Medulla oblongata (tissue), 1 donor: ENCODE results near the gene CCT3.
"Not testable (repeated sequence)": the region's sequence is repeated elsewhere in the genome, so short reads cannot be mapped to it uniquely, and the experiment has no call there.

ENCODE experiments used
- DNase-seq: peaks from one replicate; pipeline ENCODE4 v3.0.0-alpha.2; 2015; ENCODE audit errors: extremely low spot score

CCT3 gene

DNA sequence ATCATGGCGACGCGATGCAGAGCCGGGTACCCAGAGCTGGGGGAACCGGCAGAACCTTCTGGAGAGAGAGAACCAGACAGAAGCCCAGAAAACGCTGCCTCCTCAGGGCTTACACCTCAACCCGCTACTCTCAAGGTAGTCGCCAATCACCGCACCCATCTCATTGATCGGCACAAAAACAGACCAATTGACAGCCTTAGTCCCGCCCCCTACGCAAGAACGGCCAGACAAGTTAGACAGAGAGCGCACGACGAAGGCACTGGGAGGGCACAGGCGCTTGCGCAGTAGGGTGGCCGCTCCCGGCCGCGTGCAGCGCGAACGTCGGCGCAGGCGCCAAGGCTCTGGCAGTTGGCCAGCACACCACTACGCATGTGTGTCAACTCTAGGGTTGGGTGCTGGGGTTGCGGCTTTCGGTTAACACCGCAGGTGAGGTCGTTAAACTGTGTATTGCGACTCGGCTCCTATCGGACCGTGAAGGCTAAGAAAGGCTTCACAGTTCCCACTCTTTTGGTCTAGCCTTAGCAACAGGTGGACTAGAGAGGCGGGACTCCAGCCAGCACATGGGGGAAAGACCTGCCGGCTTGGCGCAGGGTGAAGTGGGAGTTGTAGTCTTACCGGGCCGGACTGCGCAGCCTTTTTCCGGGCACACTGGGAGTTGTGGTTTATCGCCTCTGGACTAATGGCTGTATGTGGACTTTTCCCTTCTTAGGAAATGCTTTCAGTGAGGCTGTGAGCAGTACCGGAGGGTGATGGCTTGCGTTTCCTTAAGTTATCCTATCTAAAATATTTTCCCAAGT is at the start of gene CCT3, which contains the start of gene TSACC:
Gene CCT3 (minus strand): TSS at position 113 of the 797 bp plus-strand sequence. CDS start 108 bp downstream, at position 5.
Gene TSACC (plus strand): TSS at position 347 of the 797 bp plus-strand sequence. CDS start 1,232 bp downstream, outside the sequence.
- peak; percentile 100 for DNase-seq

DNA sequence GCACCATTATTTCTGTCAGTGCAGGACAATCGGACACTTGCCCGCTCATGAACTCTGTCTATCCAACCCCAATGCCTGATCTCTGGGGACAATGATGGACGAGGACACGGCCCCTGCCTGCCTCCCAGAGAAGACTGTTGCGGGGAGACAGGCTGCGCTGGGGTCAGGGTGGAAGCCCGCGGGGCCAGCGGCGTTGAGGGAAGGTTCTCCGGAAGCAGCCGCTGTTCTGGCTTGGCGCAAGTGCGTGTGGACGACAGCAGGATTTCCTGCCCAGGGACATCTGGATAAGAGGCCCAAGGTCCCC is 49.7 kb upstream of the CCT3 start:
- no peak for DNase-seq

DNA sequence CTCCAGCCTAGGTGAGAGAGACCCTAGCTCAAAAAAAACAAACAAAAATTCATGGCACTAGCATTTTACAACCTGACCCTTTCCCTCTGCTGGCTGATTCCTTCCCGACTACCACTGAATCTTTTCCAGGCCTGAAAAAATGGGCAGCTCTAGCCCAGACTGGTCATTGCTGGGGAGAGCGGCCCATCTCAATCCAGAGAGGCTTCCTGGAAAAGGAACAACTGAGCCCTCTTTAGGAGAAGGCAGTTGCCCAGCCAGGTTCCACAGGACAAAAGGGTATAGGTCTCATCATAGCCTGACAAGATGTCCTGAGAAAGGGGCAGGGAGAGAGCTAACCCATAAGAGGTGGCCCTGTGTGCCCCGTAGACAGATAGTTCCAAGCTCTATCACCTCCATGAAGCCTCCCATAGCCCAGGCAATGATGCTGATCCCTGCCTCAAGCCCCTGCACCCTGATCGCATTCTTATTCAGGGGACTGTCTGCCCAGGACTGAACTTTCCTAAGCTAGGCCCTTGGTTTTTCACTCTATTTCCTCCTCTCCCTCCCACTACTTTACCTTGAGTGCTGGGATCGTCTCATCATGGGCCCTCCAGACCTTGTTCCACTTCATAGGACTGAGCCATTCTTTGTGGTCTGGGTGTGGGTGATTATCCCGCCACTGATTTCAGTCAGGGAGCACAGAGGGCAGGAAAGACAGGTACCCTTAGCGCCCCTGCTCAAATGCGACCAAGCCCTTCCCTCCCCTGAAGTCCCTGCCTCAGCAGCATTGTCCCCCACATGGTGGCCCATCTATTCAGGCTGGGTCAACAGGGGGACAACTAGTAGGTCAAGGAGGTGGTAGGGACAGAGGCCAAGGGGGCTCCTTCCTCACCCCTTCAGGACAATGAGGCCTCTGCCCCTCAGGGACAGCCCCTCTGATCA is 49.1 kb upstream of the CCT3 start:
- DNase-seq, result no peak

- DNase-seq, result peak; percentile 14
Observed at GRCh38 chr1:156386134-156386901, 48.2 kb upstream of the CCT3 start.

- peak; percentile 93 for DNase-seq
Observed at GRCh38 chr1:156385534-156386031, 47.5 kb upstream of the CCT3 start.

DNA sequence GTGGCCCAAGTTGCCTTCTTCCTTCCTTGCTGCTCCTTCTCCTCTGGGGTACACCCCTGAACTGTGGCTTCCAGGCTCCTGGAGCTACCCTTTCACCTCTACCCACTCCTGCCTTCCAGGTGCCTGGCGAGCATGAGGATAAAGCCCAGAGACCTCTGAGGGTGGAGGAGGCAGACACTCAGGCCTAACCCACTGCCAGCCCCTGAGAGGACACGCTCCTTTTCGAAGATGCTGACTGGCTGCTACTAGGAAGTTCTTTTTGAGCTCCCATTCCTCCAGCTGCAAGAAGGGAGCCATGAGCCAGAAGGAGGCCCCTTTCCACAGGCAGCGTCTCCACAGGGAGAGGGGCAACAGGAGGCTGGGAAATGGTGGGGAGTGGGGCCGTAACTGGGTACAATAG is 46.6 kb upstream of the CCT3 start:
- no peak for DNase-seq

- DNase-seq, result no peak
Observed at GRCh38 chr1:156384007-156384406, 45.9 kb upstream of the CCT3 start.

DNA sequence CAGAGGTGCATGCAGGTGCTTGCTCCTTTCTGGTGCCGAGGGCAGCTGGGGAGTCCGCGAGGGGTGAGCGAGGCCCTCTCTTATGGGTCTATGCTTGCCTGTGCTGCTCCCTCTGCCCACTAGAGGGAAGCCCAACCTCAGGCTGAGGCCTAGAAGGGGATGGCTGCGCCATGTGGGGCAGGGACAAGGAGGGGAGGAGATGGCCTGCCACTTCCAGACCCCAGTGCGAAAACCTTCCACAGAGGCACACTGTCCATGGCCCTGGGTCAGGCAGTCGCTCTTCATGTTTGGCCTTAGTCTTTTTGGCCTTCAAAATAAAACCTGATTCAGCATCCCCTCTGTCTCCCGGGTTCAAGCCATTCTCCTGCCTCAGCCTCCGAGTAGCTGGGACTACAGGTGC is 44.9 kb upstream of the CCT3 start:
- peak; percentile 88 for DNase-seq

DNA sequence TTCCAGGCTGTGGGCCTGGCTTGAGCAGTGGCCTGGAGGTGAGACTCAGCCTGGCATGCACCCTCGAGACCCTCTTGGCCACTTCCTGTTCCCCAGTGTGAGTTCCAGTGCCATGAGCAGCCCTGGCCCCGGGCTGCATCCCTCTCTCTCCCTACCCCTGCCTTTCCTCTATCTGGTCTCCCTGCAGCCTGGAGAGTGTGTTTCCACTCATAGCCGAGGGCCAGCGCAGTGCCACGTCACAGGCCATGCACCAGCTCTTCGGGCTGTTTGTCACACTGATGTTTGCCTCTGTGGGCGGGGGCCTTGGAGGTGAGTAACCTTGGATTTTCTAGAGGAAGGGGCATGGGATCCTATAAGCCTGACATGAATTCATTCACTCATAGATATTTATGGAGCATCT is 44.5 kb upstream of the CCT3 start:
- DNase-seq, result no peak

DNA sequence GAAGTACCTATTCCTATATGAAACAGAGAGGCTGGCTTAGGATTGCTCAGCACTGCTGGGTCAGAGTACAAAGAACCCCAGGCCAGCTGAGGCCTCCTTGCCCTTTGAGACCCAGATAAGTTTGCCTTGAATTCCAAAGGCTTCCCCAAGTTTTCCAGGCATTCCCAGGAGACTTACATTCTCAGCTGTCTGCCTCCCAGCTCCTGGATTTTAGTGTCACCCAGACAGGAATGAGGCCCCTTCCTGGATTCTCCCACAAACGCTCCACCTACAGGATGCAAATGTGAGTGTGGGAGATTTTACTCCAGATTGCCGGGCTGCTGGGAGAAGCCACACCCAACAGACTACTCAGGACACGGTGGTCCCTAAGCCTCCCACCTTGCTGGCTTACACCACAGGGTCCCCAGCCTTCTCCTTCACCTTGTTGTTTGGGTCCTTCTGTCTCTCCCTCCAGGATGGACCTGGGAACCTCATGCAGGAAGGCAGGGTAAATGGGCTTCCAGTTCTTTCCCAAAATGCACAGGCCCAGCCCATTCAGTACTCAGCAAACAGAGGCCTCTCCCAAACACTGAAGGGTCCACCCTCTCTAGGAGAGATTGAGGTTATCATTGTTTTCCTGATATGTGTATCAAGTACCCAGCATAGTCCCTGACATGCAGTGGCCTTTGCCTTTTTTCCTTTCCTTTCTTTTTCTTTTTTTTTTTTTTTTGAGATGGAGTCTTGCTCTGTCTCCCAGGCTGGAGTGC is 41.5 kb upstream of the CCT3 start:
- DNase-seq, result no peak

DNA sequence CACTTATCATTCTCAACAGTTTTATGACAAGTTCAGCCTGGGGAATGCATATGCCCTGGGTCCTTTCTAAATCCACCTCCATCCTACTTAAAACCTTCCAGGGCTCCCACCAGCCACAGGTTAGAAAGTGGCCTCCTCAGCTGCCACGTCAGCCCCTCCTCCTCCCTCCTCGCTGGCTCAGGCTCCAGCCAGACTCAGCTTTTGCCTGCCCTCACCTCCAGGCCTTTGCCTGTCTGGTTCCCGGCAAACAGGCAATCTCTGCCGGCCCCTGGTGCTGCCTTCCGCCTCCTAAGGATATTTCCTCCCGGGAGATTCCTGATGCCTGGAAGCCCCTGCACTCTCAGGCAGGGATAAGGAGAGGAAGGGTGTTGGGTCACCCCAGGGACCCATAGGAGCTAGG is 40.5 kb upstream of the CCT3 start:
- DNase-seq, result no peak

GRCh38 chr1:156376958-156377919 is 39.1 kb upstream of the CCT3 start:
- no peak for DNase-seq

DNA sequence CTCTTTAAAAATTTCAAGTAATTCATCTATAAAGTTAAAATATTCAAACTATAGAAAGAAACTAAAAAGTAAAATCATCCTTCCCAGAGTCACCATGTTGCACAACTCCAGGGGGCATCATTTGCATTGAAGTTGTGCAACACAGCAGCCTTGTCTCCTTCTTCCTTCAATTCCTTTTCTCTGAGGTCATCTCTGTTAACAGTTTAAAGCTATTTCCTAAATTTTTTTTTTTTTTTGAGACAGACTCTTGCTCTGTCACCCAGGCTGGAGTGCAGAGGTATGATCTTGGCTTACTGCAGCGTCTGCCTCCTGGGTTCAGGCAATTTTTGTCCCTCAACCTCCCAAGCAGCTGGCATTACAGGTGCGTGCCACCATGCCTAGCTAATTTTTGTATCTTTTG is 38.1 kb upstream of the CCT3 start:
- DNase-seq, result no peak

GRCh38 chr1:156373546-156373945 is 35.5 kb upstream of the CCT3 start:
- no peak for DNase-seq

- no peak for DNase-seq
Observed at GRCh38 chr1:156372876-156373275, 34.8 kb upstream of the CCT3 start.

DNA sequence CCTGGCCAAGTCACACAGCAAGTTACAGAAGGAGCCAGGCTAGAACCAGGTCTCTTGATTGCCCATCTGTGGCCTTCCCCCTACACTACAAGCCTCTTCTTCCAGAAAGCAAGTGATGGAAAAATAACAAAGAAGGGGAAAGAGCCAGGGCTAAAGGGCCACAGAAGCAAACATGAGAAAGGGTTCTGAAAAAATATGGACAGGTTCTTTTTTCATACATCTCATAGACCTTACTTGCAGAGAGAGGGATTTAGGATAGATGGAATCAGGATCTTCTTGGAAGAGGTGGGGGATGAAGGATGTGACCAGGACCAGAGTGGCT is 34.1 kb upstream of the CCT3 start:
- no peak for DNase-seq

GRCh38 chr1:156371553-156372264 is 33.6 kb upstream of the CCT3 start:
- peak; percentile 22 for DNase-seq

DNA sequence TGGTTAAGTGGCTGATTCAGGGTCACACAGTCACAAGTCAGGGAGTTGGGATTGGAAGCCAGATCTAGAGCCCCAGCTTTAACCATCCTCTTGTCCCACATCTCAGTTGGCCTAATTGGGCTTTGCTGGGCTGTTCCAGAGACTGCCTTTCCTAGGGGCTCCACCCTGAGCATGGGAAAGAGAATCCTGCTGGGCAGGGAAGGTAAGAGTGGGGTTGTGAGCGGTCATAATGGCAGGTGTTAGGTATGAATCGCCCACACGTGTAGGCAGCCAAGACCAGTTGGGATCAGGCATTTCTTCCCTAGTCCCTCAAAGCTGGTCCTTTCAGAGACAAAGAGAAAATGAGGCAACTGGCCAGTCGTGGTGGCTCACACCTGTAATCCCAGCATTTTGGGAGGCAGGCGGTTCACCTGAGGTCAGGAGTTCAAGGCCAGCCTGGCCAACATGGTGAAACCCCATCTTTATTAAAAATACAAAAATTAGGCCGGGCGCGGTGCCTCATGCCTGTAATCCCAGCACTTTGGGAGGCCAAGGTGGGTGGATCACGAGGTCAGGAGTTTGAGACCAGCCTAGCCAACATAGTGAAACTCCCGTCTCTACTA is 31.7 kb upstream of the CCT3 start:
- DNase-seq, result not testable (repeated sequence)
